HG03520 (cell line): ENCODE measurements around the gene CCNY.

Source experiments
- ATAC-seq: cut with Tn5 transposase; IDR thresholded peaks from one replicate; pipeline ENCODE4 v1.9.1; 2021; ENCODE audit warnings: mild to moderate bottlenecking, moderate library complexity; ENCODE audit not compliant: unreplicated experiment

CCNY gene

GRCh38 chr10:35379226-35380137 lies 43.2 kb downstream of the CCNY start:
- ATAC-seq, result peak; percentile 49

- no peak for ATAC-seq
These were observed 45.8 kb downstream of the CCNY start for GRCh38 chr10:35382096-35382495.

GRCh38 chr10:35384265-35384868 lies 48.1 kb downstream of the CCNY start:
- ATAC-seq, result no peak

- ATAC-seq, result no peak
These were observed 50.4 kb downstream of the CCNY start for GRCh38 chr10:35386594-35387174.

DNA sequence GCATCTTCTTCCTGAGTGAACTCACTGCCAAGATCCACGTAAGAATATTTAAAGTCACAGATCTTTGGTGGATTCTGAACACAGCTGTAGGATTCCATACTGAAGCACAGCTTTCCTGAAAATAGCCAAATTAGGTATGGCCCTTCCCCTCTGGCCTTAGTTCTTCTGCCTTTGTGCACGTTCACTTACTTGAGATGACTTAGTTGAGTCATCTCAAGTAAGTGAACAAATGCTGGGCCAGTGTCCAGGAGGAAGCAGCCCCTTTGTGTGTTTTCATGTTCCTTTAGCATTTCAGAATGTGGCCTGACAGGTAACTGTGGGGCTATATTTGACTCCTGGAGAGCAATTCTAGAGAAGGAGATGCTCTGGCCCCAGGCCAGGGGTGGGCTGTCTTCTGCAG lies 51.5 kb downstream of the CCNY start:
- peak; percentile 78 for ATAC-seq

DNA sequence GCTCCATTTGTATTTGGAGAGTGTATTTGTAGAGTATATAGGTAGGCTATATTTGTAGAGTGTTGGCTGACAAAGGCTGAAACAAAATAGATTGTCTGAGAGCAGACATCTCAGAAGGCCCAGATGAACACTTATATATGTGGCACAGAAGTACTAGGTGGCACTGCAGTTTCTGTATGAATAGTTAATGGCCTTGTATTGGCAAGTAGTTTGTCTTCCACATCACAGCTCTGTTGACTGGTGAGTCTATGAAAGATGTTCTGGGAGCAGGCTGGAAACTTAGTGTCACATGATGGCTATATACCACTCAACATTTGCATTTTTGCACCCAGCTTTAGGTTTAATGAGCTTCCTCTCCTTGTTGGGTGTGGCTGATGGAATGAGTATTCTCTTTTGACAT lies 51.9 kb downstream of the CCNY start:
- peak; percentile 37 for ATAC-seq

DNA sequence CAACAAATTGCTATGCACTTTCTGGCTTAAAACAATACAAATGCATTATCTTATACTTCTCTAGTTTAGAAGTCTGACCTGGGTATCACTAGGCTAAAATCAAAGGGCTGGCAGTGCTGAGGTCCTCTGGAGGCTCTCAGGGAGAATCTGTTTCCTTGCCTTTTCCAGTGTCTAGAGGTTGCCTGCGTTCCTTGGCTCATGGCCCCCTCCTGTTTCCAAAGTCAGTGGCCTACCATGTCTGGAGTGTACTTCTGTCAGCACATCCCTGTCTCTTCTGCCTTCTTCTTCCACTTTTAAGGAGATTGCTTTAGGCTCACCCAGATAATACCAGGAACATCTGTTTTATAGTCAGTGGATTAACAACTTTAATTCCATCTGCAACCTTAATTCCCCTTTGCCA lies 52.4 kb downstream of the CCNY start:
- no peak for ATAC-seq

DNA sequence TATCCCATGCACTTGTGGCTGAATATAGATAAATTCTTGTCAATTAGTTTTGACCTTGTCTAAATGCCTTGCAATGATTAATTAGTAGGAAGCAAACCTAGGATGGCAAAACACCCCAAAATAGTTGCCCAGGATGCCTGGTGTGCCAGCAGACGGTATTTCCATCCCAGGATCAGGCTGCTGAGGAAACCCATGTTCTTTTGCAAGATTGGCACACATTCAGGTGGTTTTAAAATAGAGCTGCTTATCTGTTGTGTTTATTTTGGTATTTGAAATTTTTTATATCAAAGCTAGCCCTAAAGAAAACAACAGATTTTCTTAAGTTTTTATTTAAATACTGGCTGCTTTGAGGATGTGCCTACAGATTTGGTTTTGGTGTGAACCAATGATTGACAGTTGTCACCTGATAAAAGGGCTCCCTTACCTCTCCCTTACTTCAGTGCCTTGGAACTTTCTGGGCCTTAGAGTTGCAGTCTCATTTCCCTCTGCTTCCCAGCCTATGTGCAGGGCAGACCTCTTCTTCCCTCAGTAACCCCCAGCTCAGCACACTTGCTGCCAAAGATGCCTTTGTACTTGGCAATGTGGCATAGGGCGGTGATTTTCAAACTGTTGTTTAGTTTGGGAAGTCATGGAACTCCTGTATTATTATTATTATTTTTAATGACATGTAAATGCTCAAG lies 54.0 kb downstream of the CCNY start:
- ATAC-seq, result no peak

- ATAC-seq, result no peak
These were observed 54.5 kb downstream of the CCNY start for GRCh38 chr10:35390843-35391152.

- ATAC-seq, result no peak
These were observed 55.0 kb downstream of the CCNY start for GRCh38 chr10:35391153-35391953.

DNA sequence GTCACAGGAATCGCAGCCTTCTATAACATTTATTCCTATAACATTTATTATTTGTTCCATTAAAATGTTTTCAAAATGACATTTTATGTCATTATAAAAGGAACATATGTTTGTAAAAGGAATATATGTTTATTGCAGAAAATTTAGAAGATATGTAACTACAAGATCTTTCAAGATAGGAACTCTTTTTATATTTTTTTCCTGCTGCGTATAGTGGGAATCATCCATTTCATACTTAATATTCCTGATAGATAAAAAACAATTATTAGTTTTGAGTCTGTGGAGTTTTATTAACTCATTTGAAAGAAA lies 55.6 kb downstream of the CCNY start:
- ATAC-seq, result no peak

DNA sequence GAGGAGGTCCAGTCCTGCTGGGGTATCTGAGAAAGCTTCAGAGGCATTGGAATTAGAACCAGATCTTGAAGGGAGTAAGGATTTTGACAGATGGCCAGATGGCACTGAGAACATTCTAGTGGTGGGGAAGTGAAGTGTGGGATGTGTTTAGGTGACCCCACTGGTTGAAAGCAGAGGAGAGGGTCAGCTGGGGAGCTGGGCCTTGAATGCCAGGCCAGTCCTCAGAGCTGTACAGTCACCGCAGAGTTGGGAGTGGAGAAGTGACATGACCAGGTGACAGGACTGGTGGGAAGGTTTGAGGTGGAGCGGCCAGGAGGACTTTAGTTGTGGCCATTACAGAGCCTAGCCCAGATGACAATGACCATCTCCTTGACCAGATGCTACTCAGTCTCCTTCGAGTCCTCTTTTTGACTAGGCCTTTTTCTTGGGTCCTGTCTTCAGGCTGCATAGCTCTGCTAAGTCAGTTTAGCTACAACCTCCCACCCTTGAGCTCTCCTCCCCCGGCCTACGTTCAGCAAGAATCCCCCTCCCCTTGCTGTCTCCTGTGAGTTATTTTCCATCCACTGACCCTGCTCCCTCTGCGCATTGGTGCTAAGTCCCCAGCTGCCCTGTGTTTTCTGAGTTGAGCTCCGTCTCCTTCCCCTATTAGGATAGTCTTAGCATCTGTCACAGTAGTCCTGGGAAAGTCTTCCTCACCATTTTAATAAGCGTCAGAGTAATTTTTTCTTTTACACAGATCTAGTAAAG lies 56.3 kb downstream of the CCNY start:
- ATAC-seq, result no peak

- ATAC-seq, result no peak
These were observed 58.1 kb downstream of the CCNY start for GRCh38 chr10:35394411-35394851.

GRCh38 chr10:35394934-35395333 lies 58.6 kb downstream of the CCNY start:
- ATAC-seq, result no peak

DNA sequence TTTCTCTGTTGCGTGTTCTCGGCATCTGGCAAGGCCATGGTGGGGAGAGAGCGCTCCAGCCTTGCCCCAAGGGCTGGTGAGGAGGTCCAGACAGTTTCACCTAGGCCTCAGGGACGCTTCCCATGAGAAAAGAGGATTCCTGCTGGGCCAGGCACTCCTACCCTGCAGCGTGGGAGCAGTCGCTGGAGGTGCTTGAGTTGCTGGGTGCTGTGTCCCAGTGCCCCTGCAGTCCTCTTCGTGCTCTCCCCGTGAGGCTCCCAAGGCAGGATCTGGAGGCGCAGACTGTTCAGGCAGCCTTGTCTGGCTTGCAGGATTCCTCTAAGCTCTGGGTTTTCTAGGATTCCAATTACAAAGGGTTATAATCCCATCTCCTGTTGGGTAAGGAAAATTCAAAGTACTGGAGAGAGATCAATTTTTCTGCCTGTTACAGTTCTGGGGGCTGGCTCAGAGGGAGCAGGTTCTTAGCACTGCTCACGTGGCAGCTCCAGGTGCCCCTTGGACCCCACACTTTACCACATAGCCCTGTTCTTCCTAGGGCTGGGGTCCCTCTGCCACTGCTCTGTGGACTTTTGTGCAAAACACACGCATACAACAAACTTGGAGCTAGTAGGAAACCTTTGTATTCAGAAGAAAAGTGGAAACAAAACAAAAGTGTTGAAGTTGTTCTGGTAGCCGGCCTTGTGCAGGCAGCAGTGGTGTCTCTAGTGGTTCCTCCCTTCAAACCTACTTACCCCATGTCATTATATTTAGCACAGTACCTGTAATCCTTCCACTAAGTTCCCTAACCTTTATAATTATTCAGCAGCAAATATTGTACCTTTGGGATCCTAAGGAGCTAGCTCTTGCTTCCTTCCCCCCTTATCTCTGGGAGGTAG lies 60.5 kb downstream of the CCNY start:
- no peak for ATAC-seq

DNA sequence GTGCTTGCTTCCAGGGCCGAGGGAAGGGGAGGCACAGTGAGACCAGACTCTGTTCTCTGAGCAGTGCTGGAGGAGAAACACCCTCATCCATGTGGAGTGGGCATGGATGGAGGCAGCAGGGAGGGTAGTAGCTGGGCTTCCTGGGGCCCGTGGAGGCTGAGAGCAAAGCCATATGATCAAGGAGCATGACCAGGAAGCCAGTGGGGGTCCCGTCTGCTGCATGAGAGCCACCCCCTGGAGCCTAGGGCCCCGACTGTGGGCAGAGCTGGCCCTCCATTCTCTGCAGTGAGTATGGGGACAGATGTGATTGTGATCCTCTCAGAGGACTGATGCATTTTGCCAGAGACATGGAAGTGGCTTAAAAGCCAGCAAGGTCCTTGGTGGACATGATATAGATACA lies 61.6 kb downstream of the CCNY start:
- ATAC-seq, result no peak

DNA sequence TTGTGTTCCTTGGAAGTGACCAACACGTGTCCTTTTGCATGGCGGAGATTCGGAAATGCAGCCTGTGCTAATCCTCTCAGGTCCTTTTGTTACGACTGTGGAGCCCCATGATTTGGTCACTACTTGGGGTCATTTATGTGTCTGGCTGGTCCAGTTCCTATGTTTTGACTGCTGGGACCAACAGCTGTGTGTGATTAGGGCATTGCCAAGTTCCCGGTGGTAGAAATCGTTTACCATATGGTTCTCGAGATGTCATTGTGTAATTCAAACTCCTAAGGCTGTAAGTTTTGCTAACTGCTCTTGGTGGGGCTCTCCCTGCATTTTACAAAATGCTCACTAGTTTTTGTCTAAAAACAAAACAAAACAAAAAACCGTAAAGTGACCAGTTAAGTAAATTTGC lies 62.0 kb downstream of the CCNY start:
- no peak for ATAC-seq

DNA sequence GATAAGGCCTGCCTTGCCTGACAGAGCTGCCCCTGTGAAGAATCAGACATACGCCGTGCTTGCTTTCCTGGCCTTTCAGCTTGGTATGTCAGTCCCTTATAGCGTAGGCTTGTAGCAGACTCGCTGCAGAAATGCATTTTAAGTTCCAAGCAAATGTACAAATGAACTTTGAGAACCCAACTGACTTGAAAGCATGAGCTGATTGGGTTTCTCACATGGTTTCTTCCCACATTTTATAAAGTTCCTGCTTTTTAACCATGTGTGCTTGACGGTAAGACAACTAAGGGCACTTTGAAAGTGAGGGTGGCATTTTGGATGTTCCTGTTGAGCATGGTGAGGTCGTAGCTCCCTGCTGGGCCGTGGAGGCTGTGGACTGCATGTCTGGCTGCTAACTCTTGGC lies 62.6 kb downstream of the CCNY start:
- no peak for ATAC-seq

- ATAC-seq, result no peak
These were observed 63.2 kb downstream of the CCNY start for GRCh38 chr10:35399414-35400009.
